ENCODE results near the gene KCND3.

GRCh38 chr1:111965781-111966443, 23.6 kb downstream of the KCND3 start:
- no peak for TF ChIP-seq CTCF (conservative IDR thresholded peaks at IDR 0.05; ENCODE audit: low read depth in 2 of 2)
- no peak for TF ChIP-seq CREB1 (CRISPR knock-in tag; IDR thresholded peaks at IDR 0.05; ENCODE audit: low read depth)
- TF ChIP-seq POLR2AphosphoS5 (IDR thresholded peaks at IDR 0.05; ENCODE audit: low read depth): no peak
- TF ChIP-seq ZNF114 (CRISPR knock-in tag; IDR thresholded peaks at IDR 0.05): no peak
- TF ChIP-seq EZH2 (IDR thresholded peaks at IDR 0.05; ENCODE audit: low read depth, unreplicated experiment): no peak
- no peak for TF ChIP-seq REST (IDR thresholded peaks at IDR 0.05; ENCODE audit: unreplicated experiment)
- TF ChIP-seq JUNB (IDR thresholded peaks at IDR 0.05; ENCODE audit: unreplicated experiment): no peak
- TF ChIP-seq ETS1 (IDR thresholded peaks at IDR 0.05): no peak
- no peak for TF ChIP-seq EZH2phosphoT487 (IDR thresholded peaks at IDR 0.05; ENCODE audit: unreplicated experiment)
- no peak for TF ChIP-seq ZNF331 (CRISPR knock-in tag; IDR thresholded peaks at IDR 0.05; ENCODE audit: low read depth)
